Gastrocnemius medialis (tissue), 4 donors: Measurements from ENCODE around the gene PRIM2.
"Not testable (repeated sequence)": the region's sequence is repeated elsewhere in the genome, so short reads cannot be mapped to it uniquely, and the experiment has no call there.

Source experiments
- POLR2A ChIP-seq, 2 donors: fragments of 450-650 bp; IDR thresholded peaks; one replicate each; pipeline ENCODE4 v1.6.1; 2017; ENCODE audit warnings: antibody characterized with exemption in 2 of 2, mild to moderate bottlenecking in 2 of 2, moderate library complexity in 2 of 2
- TF ChIP-seq, protein P1 (sequence below), 5 experiments: fragments of 450-650 bp in 3 of 5; fragments of 200-600 bp in 2 of 5; sonication (generic) in 2 of 5; IDR thresholded peaks in 4 of 5; conservative IDR thresholded peaks in 1 of 5; 1 replicate in 4 of 5; 2 replicates in 1 of 5; pipeline ENCODE4 v1.5.1; 2016 to 2019; ENCODE audit warnings: antibody characterized with exemption in 5 of 5, mild to moderate bottlenecking in 3 of 5, moderate library complexity in 3 of 5

DNA sequence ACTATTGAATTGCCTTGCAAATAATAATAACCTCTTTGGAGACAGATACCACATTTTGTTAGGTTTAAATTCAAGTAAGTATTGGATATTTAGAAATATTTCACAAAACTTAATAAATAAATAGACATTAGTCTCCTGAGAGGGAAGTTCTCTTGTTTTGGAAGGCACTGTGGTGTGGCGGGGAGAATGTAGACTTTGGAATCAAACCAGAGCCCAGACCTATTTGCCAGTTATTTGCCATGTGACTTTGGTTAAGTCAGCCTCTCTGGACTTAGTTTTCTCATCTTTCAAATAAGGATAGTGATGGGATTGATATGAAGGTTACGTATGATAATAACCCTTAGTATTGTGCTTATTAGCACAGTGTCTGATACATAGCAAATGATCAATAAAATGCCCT lies 240.4 kb downstream of the PRIM2 start:
- TF ChIP-seq POLR2A (IDR thresholded peaks at IDR 0.05): not testable (repeated sequence)
- TF ChIP-seq, protein P1, sequence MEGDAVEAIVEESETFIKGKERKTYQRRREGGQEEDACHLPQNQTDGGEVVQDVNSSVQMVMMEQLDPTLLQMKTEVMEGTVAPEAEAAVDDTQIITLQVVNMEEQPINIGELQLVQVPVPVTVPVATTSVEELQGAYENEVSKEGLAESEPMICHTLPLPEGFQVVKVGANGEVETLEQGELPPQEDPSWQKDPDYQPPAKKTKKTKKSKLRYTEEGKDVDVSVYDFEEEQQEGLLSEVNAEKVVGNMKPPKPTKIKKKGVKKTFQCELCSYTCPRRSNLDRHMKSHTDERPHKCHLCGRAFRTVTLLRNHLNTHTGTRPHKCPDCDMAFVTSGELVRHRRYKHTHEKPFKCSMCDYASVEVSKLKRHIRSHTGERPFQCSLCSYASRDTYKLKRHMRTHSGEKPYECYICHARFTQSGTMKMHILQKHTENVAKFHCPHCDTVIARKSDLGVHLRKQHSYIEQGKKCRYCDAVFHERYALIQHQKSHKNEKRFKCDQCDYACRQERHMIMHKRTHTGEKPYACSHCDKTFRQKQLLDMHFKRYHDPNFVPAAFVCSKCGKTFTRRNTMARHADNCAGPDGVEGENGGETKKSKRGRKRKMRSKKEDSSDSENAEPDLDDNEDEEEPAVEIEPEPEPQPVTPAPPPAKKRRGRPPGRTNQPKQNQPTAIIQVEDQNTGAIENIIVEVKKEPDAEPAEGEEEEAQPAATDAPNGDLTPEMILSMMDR (IDR thresholded peaks at IDR 0.05 in 4 of 5, conservative IDR thresholded peaks at IDR 0.05 in 1 of 5): not testable (repeated sequence)
